Omental fat pad (tissue), 4 donors: Measurements from ENCODE around the gene MYBPC2. TPM values are rescaled to one million over a fixed set of nuclear protein-coding genes. Genes with fewer than 3 reads are reported as not detected.

Experiments used
- ATAC-seq: fragments of 150-250 bp; one replicate; pipeline ENCODE4 v1.9.1; 2016; ENCODE audit warnings: mild to moderate bottlenecking, moderate library complexity; ENCODE audit not compliant: low FRiP score
- DNase-seq: peaks from one replicate; pipeline ENCODE4 v3.0.0-alpha.2; 2019; ENCODE audit warnings: low spot score
- CTCF ChIP-seq, 3 donors: fragments of 450-650 bp; IDR thresholded peaks; one replicate each; pipeline ENCODE4 v1.5.1; 2016 to 2017; ENCODE audit warnings: antibody characterized with exemption in 3 of 3, mild to moderate bottlenecking in 3 of 3, moderate library complexity in 2 of 3
- total RNA-seq, 4 donors: library from RNA; depleted of rRNA; stranded (reverse); fragments of >200 nt; gene quantifications; one replicate each; pipeline ENCODE4 v1.1.0, GENCODE V29; 2016

Gene MYBPC2
- total RNA-seq, 4 donors from 2014 or later: 0.09 to 0.12 TPM; not detected in 2

GRCh38 chr19:50401605-50402450, 30.9 kb upstream of the MYBPC2 start:
- DNase-seq (no peak), ATAC-seq (no peak)

GRCh38 chr19:50402544-50403301, 30.0 kb upstream of the MYBPC2 start:
- DNase-seq (no peak), ATAC-seq (no peak)
- no peak for TF ChIP-seq CTCF (IDR thresholded peaks at IDR 0.05)

More at GRCh38 chr19:50401605-50402450, 30.9 kb upstream of the MYBPC2 start:
- TF ChIP-seq CTCF (IDR thresholded peaks at IDR 0.05): no peak

GRCh38 chr19:50406156-50406820, 26.4 kb upstream of the MYBPC2 start:
- no peak for TF ChIP-seq CTCF (IDR thresholded peaks at IDR 0.05)
- DNase-seq (no peak), ATAC-seq (no peak)

GRCh38 chr19:50406829-50407228, 25.9 kb upstream of the MYBPC2 start:
- no peak for TF ChIP-seq CTCF (IDR thresholded peaks at IDR 0.05)
- ATAC-seq (no peak), DNase-seq (no peak)

- ATAC-seq (no peak), DNase-seq (no peak)
- no peak for TF ChIP-seq CTCF (IDR thresholded peaks at IDR 0.05)
Measured at GRCh38 chr19:50409347-50409746, 23.3 kb upstream of the MYBPC2 start.

GRCh38 chr19:50410109-50410508, 22.6 kb upstream of the MYBPC2 start:
- ATAC-seq (no peak), DNase-seq (no peak)
- no peak for TF ChIP-seq CTCF (IDR thresholded peaks at IDR 0.05)
